ENCODE measurements around the gene NAP1L1.

The NAP1L1 gene

DNA sequence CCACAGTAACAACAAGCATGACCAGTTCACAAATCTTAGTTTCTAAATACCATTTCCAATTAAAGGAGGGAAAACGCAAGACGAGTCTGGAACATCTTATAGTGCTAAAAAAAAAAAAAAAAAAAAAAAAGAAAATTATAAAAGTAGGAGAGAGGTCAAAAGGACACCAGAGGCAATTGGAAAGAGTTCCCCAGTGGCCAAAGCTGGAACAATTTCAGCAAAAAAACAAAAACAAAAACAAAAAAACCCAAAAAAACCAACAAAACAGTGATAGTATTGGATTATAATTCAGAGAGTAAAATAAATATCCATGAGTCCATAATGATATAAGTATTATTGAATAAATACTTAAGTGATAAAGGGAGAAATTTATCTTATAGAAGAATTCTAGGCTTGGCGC, 10.3 kb upstream of the NAP1L1 start:
- Histone ChIP-seq H3K27me3 (ENCODE audit: insufficient read depth, low read length) (no peaks in the 10 kb centered on the region; the same call in 1 of the 2 replicates), H3K4me3 (ENCODE audit: low read depth, low read length, poor library complexity, severe bottlenecking) (no peak overlapping the region), H3K27ac (ENCODE audit: low read depth, low read length, poor library complexity, severe bottlenecking) (no peak overlapping the region), H2AFZ (ENCODE audit: low read length) (no peak overlapping the region), H3K4me1 (ENCODE audit: insufficient read depth, low read length, severe bottlenecking) (peaks cover 27% of the 10 kb centered on the region), H3K9ac (ENCODE audit: low read length) (no peak overlapping the region), H3K79me2 (ENCODE audit: insufficient read depth, low read length) (no peaks in the 10 kb centered on the region), H3K9me2 (ENCODE audit: low read depth, low read length) (no peaks in the 10 kb centered on the region), H4K20me1 (ENCODE audit: insufficient read depth, low read length) (no peaks in the 10 kb centered on the region), H3K36me3 (ENCODE audit: insufficient read depth, low read length) (no peaks in the 10 kb centered on the region), H3F3A (ENCODE audit: insufficient read depth, low read length) (no peaks in the 10 kb centered on the region), H3K4me2 (ENCODE audit: low read length) (no peak overlapping the region), H3K9me3 (ENCODE audit: low read length) (no peaks in the 10 kb centered on the region)
- no peak for TF ChIP-seq EZH2 (IDR thresholded peaks at IDR 0.05; ENCODE audit: borderline replicate concordance, low read length)
- TF ChIP-seq, protein P1, sequence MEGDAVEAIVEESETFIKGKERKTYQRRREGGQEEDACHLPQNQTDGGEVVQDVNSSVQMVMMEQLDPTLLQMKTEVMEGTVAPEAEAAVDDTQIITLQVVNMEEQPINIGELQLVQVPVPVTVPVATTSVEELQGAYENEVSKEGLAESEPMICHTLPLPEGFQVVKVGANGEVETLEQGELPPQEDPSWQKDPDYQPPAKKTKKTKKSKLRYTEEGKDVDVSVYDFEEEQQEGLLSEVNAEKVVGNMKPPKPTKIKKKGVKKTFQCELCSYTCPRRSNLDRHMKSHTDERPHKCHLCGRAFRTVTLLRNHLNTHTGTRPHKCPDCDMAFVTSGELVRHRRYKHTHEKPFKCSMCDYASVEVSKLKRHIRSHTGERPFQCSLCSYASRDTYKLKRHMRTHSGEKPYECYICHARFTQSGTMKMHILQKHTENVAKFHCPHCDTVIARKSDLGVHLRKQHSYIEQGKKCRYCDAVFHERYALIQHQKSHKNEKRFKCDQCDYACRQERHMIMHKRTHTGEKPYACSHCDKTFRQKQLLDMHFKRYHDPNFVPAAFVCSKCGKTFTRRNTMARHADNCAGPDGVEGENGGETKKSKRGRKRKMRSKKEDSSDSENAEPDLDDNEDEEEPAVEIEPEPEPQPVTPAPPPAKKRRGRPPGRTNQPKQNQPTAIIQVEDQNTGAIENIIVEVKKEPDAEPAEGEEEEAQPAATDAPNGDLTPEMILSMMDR (IDR thresholded peaks at IDR 0.05; ENCODE audit: low read length), result no peak

DNA sequence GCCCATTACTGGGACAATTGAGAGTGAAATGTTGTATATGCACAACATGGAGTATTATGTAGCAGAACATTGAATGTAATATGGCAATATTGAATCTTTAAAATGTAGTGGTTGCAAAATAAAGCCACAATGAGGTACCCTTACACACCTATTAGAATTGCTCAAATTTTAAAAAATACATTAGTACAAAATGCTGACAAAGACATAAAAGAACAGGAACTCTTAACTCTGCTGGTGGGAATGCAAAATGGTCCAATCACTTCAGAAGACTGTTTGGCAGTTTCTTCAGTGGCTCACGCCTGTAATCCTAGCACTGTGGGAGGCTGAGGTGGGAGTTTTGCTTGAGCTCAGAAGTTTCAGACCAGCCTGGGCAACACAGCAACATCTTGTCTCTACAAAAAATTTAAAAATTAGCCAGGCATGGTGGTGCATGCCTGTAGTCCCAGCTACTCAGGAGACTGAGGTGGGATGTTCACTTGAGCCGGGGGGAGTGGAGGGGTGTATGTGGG, 6.8 kb upstream of the NAP1L1 start:
- Histone ChIP-seq H3K27me3 (ENCODE audit: insufficient read depth, low read length) (no peaks in the 10 kb centered on the region), H3K4me1 (ENCODE audit: insufficient read depth, low read length, severe bottlenecking) (peaks cover 31% of the 10 kb centered on the region), H3K4me3 (ENCODE audit: low read depth, low read length, poor library complexity, severe bottlenecking) (no peak overlapping the region), H3K36me3 (ENCODE audit: insufficient read depth, low read length) (no peaks in the 10 kb centered on the region), H3K4me2 (ENCODE audit: low read length) (no peak overlapping the region; the same call in 1 of the 2 replicates), H3K79me2 (ENCODE audit: insufficient read depth, low read length) (no peaks in the 10 kb centered on the region), H3K9me2 (ENCODE audit: low read depth, low read length) (no peaks in the 10 kb centered on the region), H3K27ac (ENCODE audit: low read depth, low read length, poor library complexity, severe bottlenecking) (peak overlapping the region; percentile 56), H2AFZ (ENCODE audit: low read length) (peak overlapping the region; percentile 62; the same call in 1 of the 2 replicates), H3K9me3 (ENCODE audit: low read length) (no peaks in the 10 kb centered on the region), H3F3A (ENCODE audit: insufficient read depth, low read length) (no peaks in the 10 kb centered on the region), H3K9ac (ENCODE audit: low read length) (no peak overlapping the region), H4K20me1 (ENCODE audit: insufficient read depth, low read length) (no peaks in the 10 kb centered on the region)
- TF ChIP-seq, protein P1 (IDR thresholded peaks at IDR 0.05; ENCODE audit: low read length), result no peak
- TF ChIP-seq EZH2 (IDR thresholded peaks at IDR 0.05; ENCODE audit: borderline replicate concordance, low read length), result no peak

DNA sequence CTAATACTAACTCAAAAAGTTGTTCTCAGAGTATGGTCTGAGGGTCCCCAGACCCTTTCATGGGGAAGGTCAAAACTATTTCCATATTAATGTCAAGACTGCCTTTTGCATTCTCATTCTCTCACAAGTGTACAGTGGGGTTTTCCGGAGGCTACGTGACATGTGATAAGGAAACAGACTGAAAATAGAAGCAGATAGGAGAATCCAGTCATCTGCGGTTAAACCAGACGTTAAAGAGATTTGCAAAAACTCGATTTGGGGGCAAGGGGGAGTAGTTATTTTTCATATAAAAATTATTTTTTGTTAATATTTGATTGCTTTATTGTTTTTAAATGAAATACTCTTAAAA, 1.0 kb upstream of the NAP1L1 start:
- peak overlapping the region; percentile 79 for H3K27ac ChIP-seq (ENCODE audit: low read depth, low read length, poor library complexity, severe bottlenecking)

More for the DNA sequence above, 1.0 kb upstream of the NAP1L1 start:
- no peak for TF ChIP-seq EZH2 (IDR thresholded peaks at IDR 0.05; ENCODE audit: borderline replicate concordance, low read length)
- TF ChIP-seq, protein P1 (IDR thresholded peaks at IDR 0.05; ENCODE audit: low read length), result no peak
- H3K27me3 ChIP-seq (ENCODE audit: insufficient read depth, low read length), result no peaks in the 10 kb centered on the region
- H3K4me1 ChIP-seq (ENCODE audit: insufficient read depth, low read length, severe bottlenecking), result peaks cover 39% of the 10 kb centered on the region
- no peaks in the 10 kb centered on the region for H3K9me3 ChIP-seq (ENCODE audit: low read length)
- no peaks in the 10 kb centered on the region for H3F3A ChIP-seq (ENCODE audit: insufficient read depth, low read length)
- no peaks in the 10 kb centered on the region for H3K9me2 ChIP-seq (ENCODE audit: low read depth, low read length)
- peak overlapping the region; percentile 82; the same call in 1 of the 2 replicates for H2AFZ ChIP-seq (ENCODE audit: low read length)
- peaks cover 34% of the 10 kb centered on the region for H3K79me2 ChIP-seq (ENCODE audit: insufficient read depth, low read length)
- peaks cover 29% of the 10 kb centered on the region for H3K36me3 ChIP-seq (ENCODE audit: insufficient read depth, low read length)
- H4K20me1 ChIP-seq (ENCODE audit: insufficient read depth, low read length), result no peaks in the 10 kb centered on the region
- H3K4me2 ChIP-seq (ENCODE audit: low read length), result peak overlapping the region; percentile 91
- H3K9ac ChIP-seq (ENCODE audit: low read length), result peak overlapping the region; percentile 57
- H3K4me3 ChIP-seq (ENCODE audit: low read depth, low read length, poor library complexity, severe bottlenecking), result peak overlapping the region; percentile 92

Measured in OCI-LY1 (cell line).